GM18511 (cell line): ENCODE results near the gene UBE2E2.
"Not testable (repeated sequence)": the region's sequence is repeated elsewhere in the genome, so short reads cannot be mapped to it uniquely, and the experiment has no call there.

Experiments used
- ATAC-seq: cut with Tn5 transposase; IDR thresholded peaks from one replicate; pipeline ENCODE4 v1.9.1; 2021; ENCODE audit warnings: mild to moderate bottlenecking, moderate library complexity; ENCODE audit not compliant: unreplicated experiment

UBE2E2 gene

GRCh38 chr3:23202921-23203707 is at the start of gene UBE2E2:
Gene UBE2E2 (plus strand): TSS chr3:23203327.
- peak; percentile 76 for ATAC-seq

GRCh38 chr3:23153436-23153835 is 49.7 kb upstream of the UBE2E2 start:
- ATAC-seq, result no peak

GRCh38 chr3:23157331-23157730 is 45.8 kb upstream of the UBE2E2 start:
- ATAC-seq, result no peak

GRCh38 chr3:23159929-23160328 is 43.2 kb upstream of the UBE2E2 start:
- no peak for ATAC-seq

GRCh38 chr3:23161308-23161707 is 41.8 kb upstream of the UBE2E2 start:
- ATAC-seq, result no peak

DNA sequence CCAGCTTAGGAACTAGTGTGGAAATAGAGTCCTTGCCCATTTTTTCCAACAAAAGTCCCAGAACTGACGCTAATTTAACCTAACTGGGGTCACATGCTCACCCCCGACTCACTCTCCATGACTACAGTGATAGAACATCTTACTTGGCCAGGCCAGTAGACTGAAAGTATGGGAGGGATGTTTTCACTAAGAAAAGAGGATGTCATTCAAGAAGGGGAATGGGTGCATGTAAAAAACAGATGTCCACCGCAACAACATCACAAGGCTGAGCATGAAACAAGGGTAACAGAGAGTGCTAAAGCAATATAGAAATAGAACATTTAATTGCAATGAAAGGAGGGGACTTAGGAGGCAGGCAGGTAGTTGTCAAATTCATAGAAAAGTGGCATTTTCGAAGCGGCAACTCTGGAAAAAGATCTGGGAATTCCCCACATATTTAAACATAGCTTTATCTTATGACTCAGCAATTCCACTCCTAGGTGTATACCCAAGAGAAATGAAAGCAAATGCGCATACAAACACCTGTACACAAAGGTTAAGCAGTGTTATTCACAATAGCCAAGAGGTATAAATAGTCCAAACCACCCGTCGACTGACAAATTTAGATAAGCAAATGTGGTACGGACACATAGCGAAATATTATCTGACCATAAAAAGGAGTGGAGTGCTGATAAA is 41.1 kb upstream of the UBE2E2 start:
- peak; percentile 66 for ATAC-seq

DNA sequence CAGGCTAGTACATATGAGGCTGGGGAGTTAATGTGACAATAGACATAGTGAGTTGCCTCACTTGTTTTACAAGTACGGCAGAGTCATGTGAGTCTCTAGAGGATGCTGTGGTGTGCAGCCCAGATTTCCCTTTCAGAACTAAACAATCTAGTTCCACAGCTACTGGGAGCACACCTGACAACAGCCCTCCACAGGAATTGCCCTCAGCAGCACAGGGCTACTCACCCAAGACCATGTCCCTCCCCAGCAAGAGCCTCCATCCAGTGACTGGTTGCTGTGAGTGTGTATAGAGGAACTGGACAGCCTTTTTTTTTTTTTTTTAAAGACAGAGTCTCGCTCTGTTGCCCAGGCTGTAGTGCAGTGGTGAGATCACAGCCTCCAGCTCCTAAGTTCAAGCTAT is 40.2 kb upstream of the UBE2E2 start:
- ATAC-seq, result peak; percentile 67

DNA sequence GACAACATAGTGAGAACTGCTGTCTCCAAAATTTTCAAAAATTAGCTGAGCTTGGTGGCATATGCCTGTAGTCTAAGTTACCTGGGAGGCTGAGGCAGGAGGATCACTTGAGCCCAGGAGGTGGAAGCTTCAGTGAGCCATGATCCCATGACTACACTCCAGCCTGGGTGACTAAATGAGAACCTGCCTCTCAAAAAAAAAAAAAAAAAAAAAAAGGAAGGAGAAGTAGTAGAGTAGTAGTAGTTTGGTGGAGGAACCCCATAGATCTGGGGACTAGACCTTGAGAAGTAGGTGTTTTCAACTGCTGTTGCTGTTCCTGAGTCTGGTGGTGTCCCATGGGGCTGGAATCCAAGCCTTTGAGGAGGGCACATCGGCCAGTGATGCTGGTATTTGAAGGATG is 38.4 kb upstream of the UBE2E2 start:
- no peak for ATAC-seq

DNA sequence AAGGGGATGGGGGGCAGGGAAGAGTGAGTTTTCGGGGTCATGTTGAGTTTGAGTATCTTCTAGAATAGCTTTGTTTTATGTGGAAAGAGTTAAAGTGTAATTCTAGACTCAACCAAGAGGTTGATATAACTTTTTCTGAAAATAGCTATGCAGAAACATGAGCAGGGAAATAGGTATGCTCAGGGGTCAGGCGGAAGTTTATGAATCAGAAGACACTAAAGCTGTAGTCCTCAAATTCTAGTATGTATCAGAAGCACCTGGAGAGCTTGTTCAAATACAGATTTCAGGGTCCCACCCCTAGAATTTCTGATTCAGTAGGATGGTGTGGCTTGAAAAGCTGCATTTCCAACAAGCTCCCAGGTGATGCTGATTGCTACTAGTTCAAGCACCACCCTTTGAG is 37.6 kb upstream of the UBE2E2 start:
- no peak for ATAC-seq

GRCh38 chr3:23166276-23166675 is 36.9 kb upstream of the UBE2E2 start:
- ATAC-seq, result no peak

- ATAC-seq, result no peak
Measured at GRCh38 chr3:23166845-23167244, 36.3 kb upstream of the UBE2E2 start.

DNA sequence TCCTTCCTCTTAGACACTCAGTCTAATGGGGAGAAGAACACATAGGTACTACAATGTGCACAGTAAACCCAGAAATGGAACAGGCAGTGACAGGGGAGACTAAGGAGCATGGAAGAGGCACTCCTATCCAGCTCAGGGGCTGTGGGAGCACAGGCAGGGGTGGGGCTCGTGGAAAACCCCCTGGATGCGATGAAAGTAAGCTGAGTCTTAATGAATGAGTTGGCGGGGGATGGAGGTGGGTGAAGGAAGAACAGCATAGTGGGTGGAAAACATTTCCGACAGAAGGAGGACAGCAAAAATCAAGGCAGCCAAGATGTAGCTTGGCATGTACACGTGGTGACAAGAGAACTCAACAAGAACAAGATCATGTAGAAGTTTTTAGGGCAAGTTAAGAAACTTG is 33.6 kb upstream of the UBE2E2 start:
- no peak for ATAC-seq

DNA sequence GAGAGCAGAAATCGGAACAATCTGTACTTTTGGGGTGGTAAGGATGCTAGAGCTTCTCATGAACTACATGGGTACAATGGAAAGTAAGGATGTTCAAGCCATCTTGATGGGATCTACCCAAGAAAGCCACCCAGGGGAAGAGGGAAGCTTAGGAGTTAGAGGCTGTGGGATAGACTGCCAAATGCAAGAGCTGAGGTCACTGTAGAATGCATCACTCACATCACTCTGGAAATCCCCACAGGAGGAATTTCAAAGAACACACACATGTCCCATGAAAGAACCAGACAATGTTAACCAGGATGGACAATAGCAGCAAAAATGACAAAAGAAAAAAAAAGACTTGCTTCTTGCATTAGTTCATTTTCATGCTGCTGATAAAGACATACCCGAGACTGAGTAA is 32.8 kb upstream of the UBE2E2 start:
- ATAC-seq, result no peak

- no peak for ATAC-seq
Measured at GRCh38 chr3:23172059-23172458, 31.1 kb upstream of the UBE2E2 start.

- no peak for ATAC-seq
Measured at GRCh38 chr3:23174426-23175039, 28.6 kb upstream of the UBE2E2 start.

- no peak for ATAC-seq
Measured at GRCh38 chr3:23175341-23176083, 27.6 kb upstream of the UBE2E2 start.

DNA sequence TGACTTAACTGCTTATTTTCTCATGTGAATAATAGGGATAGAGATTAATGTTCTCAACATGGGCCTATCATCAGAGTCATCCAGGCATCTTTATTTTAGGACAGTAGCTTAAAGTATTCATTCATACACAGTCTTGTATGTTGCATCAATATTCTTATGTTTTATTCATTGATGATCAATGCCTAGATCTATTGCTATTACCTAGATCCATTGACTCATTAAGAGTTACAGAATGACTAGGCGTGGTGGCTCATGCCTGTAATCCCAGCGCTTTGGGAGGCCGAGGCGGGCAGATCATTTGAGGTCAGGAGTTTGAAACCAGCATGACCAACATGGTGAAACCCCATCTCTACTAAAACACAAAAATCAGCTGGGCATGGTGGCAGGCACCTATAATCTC is 26.3 kb upstream of the UBE2E2 start:
- ATAC-seq, result not testable (repeated sequence)

DNA sequence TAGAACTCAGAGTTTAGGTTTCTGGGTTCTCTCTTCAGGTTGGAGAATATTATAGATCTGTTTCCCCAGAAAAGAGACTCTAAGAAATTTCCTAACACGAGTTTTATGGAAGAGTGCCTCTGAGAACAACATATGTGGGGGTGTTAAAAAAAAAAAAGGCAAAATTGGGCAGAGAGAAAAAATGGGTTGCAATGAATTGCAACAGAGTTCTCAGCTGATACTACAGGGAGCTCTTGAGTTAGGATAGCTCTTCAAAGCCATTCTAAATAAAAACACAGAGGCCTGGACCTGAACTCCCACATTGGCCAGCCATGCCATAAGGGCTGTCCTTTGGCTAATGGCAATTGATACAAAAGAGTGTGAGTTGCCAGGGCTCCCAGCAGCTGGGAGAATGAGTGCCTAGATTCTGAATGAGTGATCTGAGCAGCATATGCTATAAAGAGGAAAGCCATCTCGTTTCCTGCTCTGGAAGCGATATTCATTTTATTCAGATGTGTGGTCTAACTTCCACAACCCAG is 20.1 kb upstream of the UBE2E2 start:
- no peak for ATAC-seq

GRCh38 chr3:23183731-23184130 is 19.4 kb upstream of the UBE2E2 start:
- ATAC-seq, result no peak

DNA sequence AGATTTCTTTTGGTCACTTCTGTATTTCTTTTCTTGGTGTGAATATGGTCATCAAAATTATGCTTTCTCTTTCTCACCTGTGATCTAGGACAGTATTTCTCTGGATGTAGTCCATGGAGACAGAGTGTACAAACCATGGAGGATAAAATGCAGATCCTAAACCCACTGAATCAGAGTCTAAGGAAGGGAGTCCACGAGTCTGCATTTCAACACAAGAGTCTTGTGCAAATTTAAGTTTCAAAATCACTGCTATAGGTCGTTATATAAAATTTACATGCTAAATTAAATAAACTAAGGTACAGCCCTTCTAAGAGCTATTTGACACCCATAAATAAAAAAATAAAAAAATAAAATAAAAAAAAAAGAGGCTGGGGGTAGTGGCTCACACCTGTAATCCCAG is 17.3 kb upstream of the UBE2E2 start:
- ATAC-seq, result no peak

DNA sequence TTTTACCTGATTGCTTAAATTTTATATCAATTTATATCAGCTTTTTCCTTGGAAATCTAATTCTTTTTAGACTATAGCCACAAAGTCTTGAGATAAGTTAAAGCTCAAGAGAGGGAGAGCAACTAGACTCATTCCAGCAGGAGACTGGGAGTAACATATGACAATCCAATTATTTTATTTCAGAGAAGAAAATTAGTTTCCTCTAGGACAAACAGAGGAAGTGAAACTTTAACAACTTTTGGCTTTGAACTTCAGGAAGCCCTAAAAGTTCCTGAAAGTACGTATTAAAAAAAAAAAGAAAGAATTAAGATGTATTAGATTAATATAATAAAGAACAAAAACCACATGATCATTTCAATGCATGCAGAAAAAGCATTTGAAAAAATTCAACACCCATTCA is 13.9 kb upstream of the UBE2E2 start:
- no peak for ATAC-seq
